Nephron (organoid): ENCODE measurements around the gene SLC6A14.

Source experiments
- H3K27ac Mint-ChIP-seq, 3 experiments: 2 replicates each; pipeline ENCODE4 v1.8.0; 2020; ENCODE audit warnings: mixed read lengths in 3 of 3, mild to moderate bottlenecking in 2 of 3, moderate library complexity in 1 of 3
- H3K27me3 Mint-ChIP-seq: 2 replicates; pipeline ENCODE4 v1.8.0; 2021; ENCODE audit warnings: low read depth, mild to moderate bottlenecking, moderate library complexity, mixed read lengths
- H3K36me3 Mint-ChIP-seq: 2 replicates; pipeline ENCODE4 v1.8.0; 2020; ENCODE audit warnings: low read depth, mixed read lengths
- H3K4me1 Mint-ChIP-seq: 2 replicates; pipeline ENCODE4 v1.8.0; 2020; ENCODE audit warnings: mixed read lengths
- H3K4me3 Mint-ChIP-seq, 3 experiments: 2 replicates each; pipeline ENCODE4 v1.8.0; 2020; ENCODE audit warnings: mild to moderate bottlenecking in 3 of 3, mixed read lengths in 3 of 3, moderate library complexity in 2 of 3
- H3K9me3 Mint-ChIP-seq: 2 replicates; pipeline ENCODE4 v1.8.0; 2020; ENCODE audit warnings: mixed read lengths
- CTCF ChIP-seq, 3 experiments: fragments of 200-600 bp; sonication (generic); IDR thresholded peaks; one replicate each; pipeline ENCODE4 v1.5.0; 2021; ENCODE audit warnings: antibody characterized with exemption in 3 of 3; ENCODE audit not compliant: unreplicated experiment in 3 of 3

Gene SLC6A14

GRCh38 chrX:116480059-116480458 is 43.7 kb downstream of the SLC6A14 start:
- peaks cover 13% of the 10 kb centered on the region for H3K9me3 Mint-ChIP-seq
- no peaks in the 10 kb centered on the region for H3K4me1 Mint-ChIP-seq
- no peak overlapping the region for H3K27ac Mint-ChIP-seq
- no peak overlapping the region for H3K4me3 Mint-ChIP-seq
- H3K36me3 Mint-ChIP-seq, result no peaks in the 10 kb centered on the region
- no peak for TF ChIP-seq CTCF (IDR thresholded peaks at IDR 0.05; ENCODE audit: unreplicated experiment in 3 of 3)
- no peaks in the 10 kb centered on the region for H3K27me3 Mint-ChIP-seq

- Mint-ChIP-seq H3K9me3 (no peaks in the 10 kb centered on the region), H3K27me3 (no peaks in the 10 kb centered on the region), H3K4me3 (no peak overlapping the region), H3K27ac (peak overlapping the region in 2 of 3 experiments; percentile 33 to 64), H3K4me1 (no peaks in the 10 kb centered on the region), H3K36me3 (no peaks in the 10 kb centered on the region)
- peak; percentile 39 to 71 (median 48) for TF ChIP-seq CTCF (IDR thresholded peaks at IDR 0.05; ENCODE audit: unreplicated experiment in 3 of 3)
Measured at GRCh38 chrX:116490104-116490503, 53.7 kb downstream of the SLC6A14 start.

- TF ChIP-seq CTCF (IDR thresholded peaks at IDR 0.05; ENCODE audit: unreplicated experiment in 3 of 3), result no peak
- Mint-ChIP-seq H3K9me3 (no peaks in the 10 kb centered on the region), H3K36me3 (no peaks in the 10 kb centered on the region)
Measured at GRCh38 chrX:116493271-116493670, 56.9 kb downstream of the SLC6A14 start.

GRCh38 chrX:116499780-116500179 is 63.4 kb downstream of the SLC6A14 start:
- Mint-ChIP-seq H3K27ac (no peak overlapping the region), H3K4me3 (no peak overlapping the region), H3K36me3 (no peaks in the 10 kb centered on the region), H3K4me1 (no peaks in the 10 kb centered on the region), H3K9me3 (no peaks in the 10 kb centered on the region), H3K27me3 (no peaks in the 10 kb centered on the region)
- TF ChIP-seq CTCF (IDR thresholded peaks at IDR 0.05; ENCODE audit: unreplicated experiment in 3 of 3), result no peak

More at GRCh38 chrX:116493271-116493670, 56.9 kb downstream of the SLC6A14 start:
- no peaks in the 10 kb centered on the region for H3K4me1 Mint-ChIP-seq
- H3K4me3 Mint-ChIP-seq, result no peak overlapping the region
- no peaks in the 10 kb centered on the region for H3K27me3 Mint-ChIP-seq
- H3K27ac Mint-ChIP-seq, result no peak overlapping the region
